Caco-2 (cell line): ENCODE results near the gene SLC25A21. TPM values are rescaled to one million over a fixed set of nuclear protein-coding genes. Genes with fewer than 3 reads are reported as not detected.

Experiments
- BruUV-seq: library from RNA; stranded (reverse); fragments of 400-500 nt; replicated peaks from 2 replicates; lab custom pipeline; 2021; lab: Mats Ljungman, UMichigan
- CTCF ChIA-PET: fragments of 300-600 bp; sonication (Branson Sonifier 250); formaldehyde crosslinking; loops from one replicate; lab custom pipeline; 2022; ENCODE audit warnings: antibody characterized with exemption; lab: Charles Lee
- POLR2A ChIA-PET: fragments of 300-600 bp; sonication (Branson Sonifier 250); formaldehyde crosslinking; loops from one replicate; lab custom pipeline; 2022; ENCODE audit warnings: antibody characterized with exemption; lab: Charles Lee
- DNase-seq, 2 experiments: peaks; one replicate each; pipeline versions ENCODE4 v3.0.0 to v3.0.0-alpha.2; 2020 to 2022
- H3K27me3 ChIP-seq: replicated peaks from 2 replicates; pipeline ENCODE4 v1.6.0; 2011; ENCODE audit warnings: low read length; ENCODE audit not compliant: control insufficient read depth, insufficient read depth
- H3K36me3 ChIP-seq: 2 replicates; pipeline ENCODE4 v1.5.1; 2011; ENCODE audit warnings: low read length; ENCODE audit not compliant: control insufficient read depth, insufficient read depth
- H3K4me1 ChIP-seq: fragments of 250-450 bp; sonication (Bioruptor Pico); 2 replicates; pipeline ENCODE4 v1.5.1; 2020; ENCODE audit warnings: mild to moderate bottlenecking
- H3K4me3 ChIP-seq: 2 replicates; pipeline ENCODE4 v1.5.1; 2011; ENCODE audit warnings: low read depth, mild to moderate bottlenecking, control low read depth, low read length
- H3K9me3 ChIP-seq: fragments of 250-450 bp; sonication (Bioruptor Pico); 2 replicates; pipeline ENCODE4 v1.5.1; 2020; ENCODE audit warnings: mild to moderate bottlenecking, moderate library complexity
- H3K27ac Mint-ChIP-seq: one replicate; pipeline ENCODE4 v1.8.0; 2022; ENCODE audit warnings: mixed read lengths; ENCODE audit not compliant: unreplicated experiment
- H3K27me3 Mint-ChIP-seq: one replicate; pipeline ENCODE4 v1.8.0; 2022; ENCODE audit warnings: mixed read lengths; ENCODE audit not compliant: insufficient read depth, unreplicated experiment
- H3K36me3 Mint-ChIP-seq: one replicate; pipeline ENCODE4 v1.8.0; 2022; ENCODE audit warnings: mild to moderate bottlenecking, mixed read lengths; ENCODE audit not compliant: insufficient read depth, unreplicated experiment
- H3K4me1 Mint-ChIP-seq: one replicate; pipeline ENCODE4 v1.8.0; 2022; ENCODE audit warnings: low read depth, mixed read lengths; ENCODE audit not compliant: unreplicated experiment
- H3K4me3 Mint-ChIP-seq: one replicate; pipeline ENCODE4 v1.8.0; 2022; ENCODE audit warnings: mild to moderate bottlenecking, moderate library complexity, mixed read lengths; ENCODE audit not compliant: unreplicated experiment
- H3K9me3 Mint-ChIP-seq: one replicate; pipeline ENCODE4 v1.8.0; 2022; ENCODE audit warnings: mixed read lengths; ENCODE audit not compliant: unreplicated experiment
- CTCF ChIP-seq, 2 experiments: fragments of 200-600 bp in 1 of 2; IDR thresholded peaks; 1 replicate in 1 of 2; 2 replicates in 1 of 2; pipeline versions ENCODE4 v1.5.1 to v1.8.0; 2011 to 2022; ENCODE audit warnings: antibody characterized with exemption in 1 of 2, control low read depth in 1 of 2, inconsistent platforms in 1 of 2, low read depth in 1 of 2, low read length in 1 of 2, mild to moderate bottlenecking in 1 of 2, moderate library complexity in 1 of 2; ENCODE audit not compliant: insufficient read depth in 1 of 2, severe bottlenecking in 1 of 2, unreplicated experiment in 1 of 2
- intact Hi-C: fragments of 100-400 bp; cut with micrococcal nuclease; formaldehyde crosslinking; loops from one replicate; pipeline ENCODE4 v1.10.0; 2022; ENCODE audit not compliant: unreplicated experiment
- total RNA-seq: library from RNA; stranded (reverse); gene quantifications from 2 replicates; pipeline ENCODE4 v1.2.3, GENCODE V29; 2022

SLC25A21 gene
- total RNA-seq, 1 experiment from 2014 or later, result 3.2 TPM

DNA sequence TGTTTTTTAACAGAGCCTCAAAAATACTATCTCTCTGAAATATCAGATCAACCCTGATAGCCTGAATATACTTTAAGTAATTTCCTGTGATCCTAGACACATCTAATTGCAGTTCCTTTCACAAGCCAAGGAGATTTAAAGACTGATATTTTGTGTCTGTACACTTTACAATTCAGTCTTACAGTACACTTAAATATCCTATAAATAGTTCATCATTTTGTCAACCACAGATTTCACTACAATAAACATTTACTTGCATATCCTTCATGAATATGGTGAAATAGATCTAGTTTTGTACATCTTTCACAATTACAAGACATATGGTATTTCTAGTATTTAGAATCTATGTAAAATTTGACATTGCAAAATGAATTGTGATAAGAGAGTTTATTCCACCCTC lies 349.7 kb downstream of the SLC25A21 start:
- Mint-ChIP-seq H3K4me1 (no peaks in the 10 kb centered on the region), H3K9me3 (no peaks in the 10 kb centered on the region), H3K36me3 (no peaks in the 10 kb centered on the region), H3K27ac (no peak overlapping the region), H3K4me3 (no peak overlapping the region), H3K27me3 (no peaks in the 10 kb centered on the region)
- POLR2A ChIA-PET, result no interaction called here
- H3K4me1 ChIP-seq, result no peaks in the 10 kb centered on the region
- DNase-seq, result no peak
- H3K36me3 ChIP-seq, result no peaks in the 10 kb centered on the region
- H3K4me3 ChIP-seq, result no peak overlapping the region
- CTCF ChIA-PET, result no interaction called here
- intact Hi-C loops, result no loop called here
- H3K27me3 ChIP-seq, result no peaks in the 10 kb centered on the region
- no TSS peak for BruUV-seq
- no peak for TF ChIP-seq CTCF (IDR thresholded peaks at IDR 0.05; ENCODE audit: insufficient read depth in 1 of 2, low read depth in 1 of 2, low read length in 1 of 2, severe bottlenecking in 1 of 2, unreplicated experiment in 1 of 2)
- H3K9me3 ChIP-seq, result no peaks in the 10 kb centered on the region

GRCh38 chr14:36820901-36821300 lies 351.5 kb downstream of the SLC25A21 start:
- Mint-ChIP-seq H3K27me3 (no peaks in the 10 kb centered on the region), H3K36me3 (no peaks in the 10 kb centered on the region), H3K4me1 (no peaks in the 10 kb centered on the region), H3K27ac (no peak overlapping the region), H3K4me3 (no peak overlapping the region), H3K9me3 (no peaks in the 10 kb centered on the region)
- Histone ChIP-seq H3K9me3 (no peaks in the 10 kb centered on the region), H3K4me3 (no peak overlapping the region), H3K4me1 (no peaks in the 10 kb centered on the region), H3K27me3 (no peaks in the 10 kb centered on the region), H3K36me3 (no peaks in the 10 kb centered on the region)
- no peak for DNase-seq
- BruUV-seq, result no TSS peak
- intact Hi-C loops, result no loop called here
- CTCF ChIA-PET, result no interaction called here
- POLR2A ChIA-PET, result no interaction called here
- TF ChIP-seq CTCF (IDR thresholded peaks at IDR 0.05; ENCODE audit: insufficient read depth in 1 of 2, low read depth in 1 of 2, low read length in 1 of 2, severe bottlenecking in 1 of 2, unreplicated experiment in 1 of 2), result no peak

DNA sequence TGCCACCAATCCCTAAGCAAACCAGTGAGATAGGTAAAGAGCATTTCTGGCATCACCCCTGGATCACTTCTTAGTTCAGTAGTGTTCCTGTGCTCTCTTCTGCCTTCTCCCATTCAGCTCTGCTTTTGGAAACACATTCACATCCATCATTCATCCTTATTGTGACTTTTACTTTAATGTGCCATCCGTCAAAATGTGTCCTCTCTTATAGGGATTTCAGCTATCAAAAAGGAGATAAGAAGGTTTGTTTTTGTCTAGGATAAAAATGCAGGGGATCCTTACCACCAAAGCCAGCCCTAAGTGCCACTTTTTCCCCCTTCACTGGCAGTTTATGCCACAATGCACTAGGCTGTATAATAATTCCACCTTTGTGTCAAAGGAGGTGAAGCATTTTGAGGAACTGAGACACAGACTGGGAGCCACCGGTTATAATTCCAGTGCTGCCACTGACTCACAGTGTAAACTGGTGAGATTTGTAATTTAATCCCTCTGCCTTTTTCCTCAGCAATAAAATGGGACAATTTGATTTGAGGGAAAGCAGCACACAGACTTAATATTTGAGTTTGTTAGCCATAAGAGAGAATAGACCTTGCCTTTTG lies 352.2 kb downstream of the SLC25A21 start:
- H3K36me3 Mint-ChIP-seq, result no peaks in the 10 kb centered on the region
- ChIA-PET CTCF (no interaction called here), POLR2A (no interaction called here)
- H3K27ac Mint-ChIP-seq, result no peak overlapping the region
- no peak for DNase-seq
- H3K9me3 ChIP-seq, result no peaks in the 10 kb centered on the region
- no peak for TF ChIP-seq CTCF (IDR thresholded peaks at IDR 0.05; ENCODE audit: insufficient read depth in 1 of 2, low read depth in 1 of 2, low read length in 1 of 2, severe bottlenecking in 1 of 2, unreplicated experiment in 1 of 2)
- no peaks in the 10 kb centered on the region for H3K27me3 Mint-ChIP-seq
- no peak overlapping the region for H3K4me3 ChIP-seq
- H3K27me3 ChIP-seq, result no peaks in the 10 kb centered on the region
- intact Hi-C loops, result no loop called here
- no peaks in the 10 kb centered on the region for H3K9me3 Mint-ChIP-seq
- no peak overlapping the region for H3K4me3 Mint-ChIP-seq
- no peaks in the 10 kb centered on the region for H3K4me1 ChIP-seq
- no TSS peak for BruUV-seq
- H3K36me3 ChIP-seq, result no peaks in the 10 kb centered on the region
- H3K4me1 Mint-ChIP-seq, result no peaks in the 10 kb centered on the region
